ENCODE results near the gene PLOD3. TPM values are rescaled to one million over a fixed set of nuclear protein-coding genes. Genes with fewer than 3 reads are reported as not detected.

The PLOD3 gene
- total RNA-seq, 1 experiment from 2014 or later = 48.3 TPM

GRCh38 chr7:101165075-101165957 lies 52.1 kb downstream of the PLOD3 start, which contains the start of gene VGF (continued):
- TF ChIP-seq ATF1 (CRISPR knock-in tag; IDR thresholded peaks at IDR 0.05) = peak; percentile 96
- TF ChIP-seq ZNF423 (CRISPR knock-in tag; IDR thresholded peaks at IDR 0.05) = no peak
- peak; percentile 95 for TF ChIP-seq IRF1 (CRISPR knock-in tag; IDR thresholded peaks at IDR 0.05)
- peak; percentile 99 for TF ChIP-seq USF2 (CRISPR knock-in tag; IDR thresholded peaks at IDR 0.05)
- TF ChIP-seq USF1 (CRISPR knock-in tag; IDR thresholded peaks at IDR 0.05) = peak; percentile 99
- no peak for TF ChIP-seq ZNF425 (CRISPR knock-in tag; conservative IDR thresholded peaks at IDR 0.05)
- TF ChIP-seq PREB (CRISPR knock-in tag; IDR thresholded peaks at IDR 0.05; ENCODE audit: borderline replicate concordance) = peak; percentile 93
- TF ChIP-seq IRF2 (CRISPR knock-in tag; IDR thresholded peaks at IDR 0.05; ENCODE audit: borderline replicate concordance, low read depth) = no peak
- peak; percentile 91 for TF ChIP-seq E2F4 (CRISPR knock-in tag; IDR thresholded peaks at IDR 0.05; ENCODE audit: borderline replicate concordance, low read depth)
- TF ChIP-seq NR3C1 (CRISPR knock-in tag; conservative IDR thresholded peaks at IDR 0.05; ENCODE audit: low read depth) = 0 out of 2 replicates have a peak, but pooled peaks have one; percentile 66
- TF ChIP-seq PRDM15 (CRISPR knock-in tag; IDR thresholded peaks at IDR 0.05) = no peak
- TF ChIP-seq RELA (CRISPR knock-in tag; IDR thresholded peaks at IDR 0.05; ENCODE audit: borderline replicate concordance) = peak; percentile 92
- TF ChIP-seq SP1 (CRISPR knock-in tag; conservative IDR thresholded peaks at IDR 0.05) = peak; percentile 96
- no peak for TF ChIP-seq AR (CRISPR knock-in tag; IDR thresholded peaks at IDR 0.05)
- TF ChIP-seq ZNF512 (CRISPR knock-in tag; IDR thresholded peaks at IDR 0.05; ENCODE audit: borderline replicate concordance) = no peak; the same call in 1 of the 2 replicates
- peak; percentile 99 for TF ChIP-seq FOXP1 (CRISPR knock-in tag; IDR thresholded peaks at IDR 0.05; ENCODE audit: borderline replicate concordance)
- TF ChIP-seq ZSCAN18 (CRISPR knock-in tag; IDR thresholded peaks at IDR 0.05) = no peak

Data from WTC11 (cell line).